Brain microvascular endothelial cell (primary cell): ENCODE measurements around the gene CACNA1I.

ENCODE experiments used
- DNase-seq: peaks from one replicate; pipeline ENCODE4 v3.0.0-alpha.2; 2020
- H3K27ac ChIP-seq: fragments of 250-450 bp; sonication (Bioruptor Pico); 2 replicates; pipeline ENCODE4 v1.5.1; 2020; ENCODE audit warnings: mild to moderate bottlenecking, moderate library complexity
- H3K27me3 ChIP-seq: fragments of 250-450 bp; sonication (Bioruptor Pico); replicated peaks from 2 replicates; pipeline ENCODE4 v1.5.1; 2020; ENCODE audit warnings: mild to moderate bottlenecking
- H3K36me3 ChIP-seq: fragments of 250-450 bp; sonication (Bioruptor Pico); replicated peaks from 2 replicates; pipeline ENCODE4 v1.5.1; 2020; ENCODE audit warnings: mild to moderate bottlenecking
- H3K4me3 ChIP-seq: 2 replicates; pipeline ENCODE4 v1.5.1; 2011; ENCODE audit warnings: low read depth, mild to moderate bottlenecking, control low read depth, low read length, moderate library complexity
- in situ Hi-C: cut with HindIII; loops from 2 replicates; pipeline ENCODE4 v1.10.0; 2017; ENCODE audit warnings: low sequenced_read_pairs, low pct_ligation_motif_present
- TF ChIP-seq, protein P1 (sequence below): IDR thresholded peaks from 2 replicates; pipeline ENCODE4 v1.5.1; 2011; ENCODE audit warnings: low read depth, mild to moderate bottlenecking, moderate library complexity, low read length, control low read depth, inconsistent platforms; ENCODE audit errors: missing control alignments

Gene CACNA1I

DNA sequence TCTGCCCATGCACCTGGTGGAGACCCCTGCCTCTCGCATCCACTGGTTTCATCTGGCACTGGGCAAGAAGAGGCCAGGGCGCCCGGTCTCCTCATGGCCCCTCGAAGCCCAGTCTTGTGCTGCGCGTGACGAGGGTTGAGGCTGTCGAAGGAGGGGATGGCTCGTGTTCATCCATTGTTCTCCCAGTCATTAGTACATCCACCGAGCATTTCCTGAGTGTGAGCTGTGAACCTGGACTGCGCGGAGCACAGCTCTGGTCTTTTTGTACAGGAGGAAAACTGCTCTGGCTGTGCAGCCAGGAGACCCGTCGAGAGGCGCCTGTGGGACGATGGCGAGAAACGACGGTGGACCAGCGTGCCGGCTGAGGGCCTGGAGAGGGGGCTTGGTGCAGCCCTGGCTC is 6.8 kb downstream of the CACNA1I start:
- no peaks in the 10 kb centered on the region for H3K36me3 ChIP-seq
- H3K27me3 ChIP-seq, result no peaks in the 10 kb centered on the region
- in situ Hi-C loops, result no loop called here
- DNase-seq, result no peak
- TF ChIP-seq, protein P1, sequence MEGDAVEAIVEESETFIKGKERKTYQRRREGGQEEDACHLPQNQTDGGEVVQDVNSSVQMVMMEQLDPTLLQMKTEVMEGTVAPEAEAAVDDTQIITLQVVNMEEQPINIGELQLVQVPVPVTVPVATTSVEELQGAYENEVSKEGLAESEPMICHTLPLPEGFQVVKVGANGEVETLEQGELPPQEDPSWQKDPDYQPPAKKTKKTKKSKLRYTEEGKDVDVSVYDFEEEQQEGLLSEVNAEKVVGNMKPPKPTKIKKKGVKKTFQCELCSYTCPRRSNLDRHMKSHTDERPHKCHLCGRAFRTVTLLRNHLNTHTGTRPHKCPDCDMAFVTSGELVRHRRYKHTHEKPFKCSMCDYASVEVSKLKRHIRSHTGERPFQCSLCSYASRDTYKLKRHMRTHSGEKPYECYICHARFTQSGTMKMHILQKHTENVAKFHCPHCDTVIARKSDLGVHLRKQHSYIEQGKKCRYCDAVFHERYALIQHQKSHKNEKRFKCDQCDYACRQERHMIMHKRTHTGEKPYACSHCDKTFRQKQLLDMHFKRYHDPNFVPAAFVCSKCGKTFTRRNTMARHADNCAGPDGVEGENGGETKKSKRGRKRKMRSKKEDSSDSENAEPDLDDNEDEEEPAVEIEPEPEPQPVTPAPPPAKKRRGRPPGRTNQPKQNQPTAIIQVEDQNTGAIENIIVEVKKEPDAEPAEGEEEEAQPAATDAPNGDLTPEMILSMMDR, result no peak
- no peak overlapping the region for H3K27ac ChIP-seq
- no peak overlapping the region for H3K4me3 ChIP-seq

DNA sequence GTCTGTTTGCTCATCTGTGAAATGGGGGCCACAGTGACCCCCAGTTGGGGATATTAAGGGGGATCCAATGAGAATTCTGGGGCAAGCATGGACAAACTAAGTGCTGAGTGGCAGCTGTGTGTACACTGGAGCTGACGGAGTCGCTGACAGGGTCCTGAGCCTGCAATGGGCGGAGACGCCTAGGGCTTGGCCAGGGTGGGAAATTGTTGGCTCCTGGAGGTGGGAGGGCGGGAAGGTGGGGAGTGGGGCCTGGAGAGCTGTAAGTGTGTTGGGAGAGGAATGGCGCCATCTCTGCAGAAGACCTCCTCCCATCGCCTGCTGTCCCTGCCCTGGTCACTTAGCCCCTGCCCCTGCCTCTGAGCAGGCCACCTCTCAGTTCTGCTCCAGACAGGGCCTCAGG is 7.3 kb downstream of the CACNA1I start:
- H3K27ac ChIP-seq, result no peak overlapping the region
- in situ Hi-C loops, result no loop called here
- no peak for DNase-seq
- no peaks in the 10 kb centered on the region for H3K36me3 ChIP-seq
- TF ChIP-seq, protein P1, result no peak
- H3K27me3 ChIP-seq, result no peaks in the 10 kb centered on the region
- H3K4me3 ChIP-seq, result no peak overlapping the region

DNA sequence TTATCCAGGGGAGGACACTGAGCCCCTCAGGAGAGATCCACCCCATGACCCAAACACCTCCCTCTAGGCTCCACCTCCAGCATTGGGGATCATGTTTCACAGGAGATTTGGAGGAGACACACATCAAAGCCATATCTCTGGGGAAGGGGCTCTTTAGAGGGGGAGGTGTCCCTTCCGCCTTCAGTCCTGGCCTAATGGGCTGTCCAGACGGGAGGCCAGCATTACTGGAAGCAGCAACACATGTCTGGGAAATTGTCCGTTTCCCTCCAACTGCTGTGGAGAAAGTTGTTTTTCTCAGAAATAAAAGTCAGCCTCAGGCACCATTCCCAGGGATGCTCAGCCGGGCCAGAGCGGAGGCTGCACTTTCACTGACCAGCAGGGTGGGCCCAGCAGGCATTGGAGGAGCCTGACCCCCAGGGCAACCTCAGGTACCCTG is 9.5 kb downstream of the CACNA1I start:
- no peak for DNase-seq
- H3K27me3 ChIP-seq, result no peaks in the 10 kb centered on the region
- no peak overlapping the region for H3K27ac ChIP-seq
- no peak overlapping the region for H3K4me3 ChIP-seq
- no peaks in the 10 kb centered on the region for H3K36me3 ChIP-seq
- in situ Hi-C loops, result no loop called here
- TF ChIP-seq, protein P1, result no peak

- Histone ChIP-seq H3K4me3 (no peak overlapping the region), H3K27ac (no peak overlapping the region), H3K36me3 (no peaks in the 10 kb centered on the region), H3K27me3 (no peaks in the 10 kb centered on the region)
- no peak for DNase-seq
- TF ChIP-seq, protein P1, result no peak
- in situ Hi-C loops, result no loop called here
These were observed 10.2 kb downstream of the CACNA1I start for GRCh38 chr22:39580795-39581194.

- Histone ChIP-seq H3K36me3 (no peaks in the 10 kb centered on the region), H3K27ac (no peak overlapping the region), H3K27me3 (no peaks in the 10 kb centered on the region), H3K4me3 (no peak overlapping the region)
- DNase-seq, result no peak
- TF ChIP-seq, protein P1, result no peak
- in situ Hi-C loops, result no loop called here
These were observed 10.8 kb downstream of the CACNA1I start for GRCh38 chr22:39581303-39581702.

- no peak overlapping the region for H3K27ac ChIP-seq
- TF ChIP-seq, protein P1, result no peak
- H3K36me3 ChIP-seq, result no peaks in the 10 kb centered on the region
- peaks cover 2% of the 10 kb centered on the region for H3K27me3 ChIP-seq
- H3K4me3 ChIP-seq, result no peak overlapping the region
- in situ Hi-C loops, result no loop called here
- no peak for DNase-seq
These were observed 12.6 kb downstream of the CACNA1I start for GRCh38 chr22:39583066-39583667.
